Measurements from ENCODE around the gene FAM47E.

FAM47E gene

GRCh38 chr4:76267811-76268210 is 16.3 kb downstream of the FAM47E start:
- no peak overlapping the region for H3K27ac ChIP-seq
- TF ChIP-seq ZFX (IDR thresholded peaks at IDR 0.05) (no peak), CTCF (conservative IDR thresholded peaks at IDR 0.05) (no peak)

DNA sequence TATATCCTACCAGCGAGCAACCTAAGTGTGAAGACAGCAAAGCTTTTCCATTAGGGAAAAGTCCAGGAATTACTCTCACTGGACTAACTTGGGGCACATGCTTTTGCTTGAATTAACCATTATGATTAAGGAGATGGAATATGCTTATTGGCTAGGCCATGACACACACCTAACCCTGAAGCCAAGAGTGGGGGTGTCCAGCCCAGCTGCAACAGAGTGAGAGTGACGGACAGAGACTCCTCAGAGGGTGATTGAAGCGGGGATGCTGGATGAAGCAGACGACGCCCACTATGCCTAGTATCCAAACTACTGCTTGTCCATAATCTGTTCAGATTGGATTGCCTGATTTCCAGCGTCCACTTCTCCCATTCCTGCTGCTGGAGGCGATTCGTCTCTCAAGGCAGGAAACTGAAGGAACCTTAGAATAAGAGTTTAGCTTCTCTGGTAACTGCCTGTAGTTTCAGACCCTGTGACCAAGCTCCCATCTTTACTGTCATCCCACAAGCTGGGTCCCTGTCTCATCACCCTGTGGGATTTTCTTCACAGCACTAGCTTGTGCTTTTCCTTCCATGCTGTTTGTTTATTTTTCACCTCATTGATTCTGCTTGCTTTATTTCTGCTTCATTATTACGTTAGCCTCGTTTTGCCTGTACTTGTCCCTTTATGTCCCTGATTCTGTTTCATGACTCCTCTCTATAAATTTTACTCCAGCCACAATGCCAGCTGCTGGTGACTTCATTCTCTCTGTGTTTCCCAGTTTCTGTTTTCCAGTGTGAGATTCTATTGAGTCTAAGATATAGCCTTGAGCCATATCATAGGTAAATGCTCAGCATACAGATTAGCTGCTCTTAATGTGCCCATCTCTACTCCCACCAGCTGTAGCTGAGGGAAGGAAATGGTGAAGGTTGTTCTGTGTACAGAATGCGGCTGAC is 19.0 kb downstream of the FAM47E start:
- TF ChIP-seq ZFX (IDR thresholded peaks at IDR 0.05) (no peak), CTCF (conservative IDR thresholded peaks at IDR 0.05) (no peak)
- no peak overlapping the region for H3K27ac ChIP-seq

- TF ChIP-seq CTCF (conservative IDR thresholded peaks at IDR 0.05) (no peak), ZFX (IDR thresholded peaks at IDR 0.05) (no peak)
- H3K27ac ChIP-seq: no peak overlapping the region
Observed at GRCh38 chr4:76271248-76271647, 19.7 kb downstream of the FAM47E start.

DNA sequence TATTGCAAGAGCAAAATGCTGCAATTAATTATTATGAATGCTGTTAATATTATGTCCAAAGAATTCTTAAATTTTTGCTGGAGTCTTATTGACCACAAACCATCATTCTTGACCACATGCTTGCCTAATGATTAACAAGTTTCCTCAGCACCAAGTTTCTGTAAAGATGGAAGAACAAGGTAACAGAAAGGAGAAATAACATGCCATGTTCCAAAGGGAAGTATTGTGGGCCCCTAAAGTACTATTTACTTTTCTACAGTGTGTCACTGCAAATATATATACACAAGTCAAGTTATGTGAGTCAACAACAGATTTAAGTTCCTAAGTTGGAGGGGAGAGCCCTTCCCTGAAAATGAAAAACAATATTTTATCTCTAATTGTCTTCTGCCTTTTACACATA is 20.6 kb downstream of the FAM47E start:
- TF ChIP-seq ZFX (IDR thresholded peaks at IDR 0.05) (no peak), CTCF (conservative IDR thresholded peaks at IDR 0.05) (no peak)
- H3K27ac ChIP-seq: no peak overlapping the region

GRCh38 chr4:76272582-76272981 is 21.1 kb downstream of the FAM47E start:
- TF ChIP-seq ZFX (IDR thresholded peaks at IDR 0.05): no peak
- TF ChIP-seq CTCF (conservative IDR thresholded peaks at IDR 0.05): no peak
- H3K27ac ChIP-seq: no peak overlapping the region

DNA sequence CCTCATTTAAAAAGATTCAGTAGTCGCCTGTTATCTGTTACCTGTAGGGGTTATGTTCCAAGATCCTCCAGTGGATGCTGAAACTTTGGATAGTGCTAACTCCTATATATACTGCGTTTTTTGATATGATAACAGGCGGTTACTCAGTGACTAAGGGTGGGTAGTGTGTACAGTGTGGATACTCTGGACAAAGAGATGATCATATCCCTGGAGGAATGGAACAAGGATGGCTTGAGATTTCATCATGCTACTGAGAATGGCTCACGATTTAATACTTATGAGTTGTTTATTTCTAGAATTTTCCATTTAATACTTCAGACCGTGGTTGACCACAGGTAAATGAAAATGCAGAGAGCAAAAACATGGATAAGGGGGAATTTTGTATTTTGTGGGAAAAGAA is 21.5 kb downstream of the FAM47E start:
- H3K27ac ChIP-seq: no peak overlapping the region
- no peak for TF ChIP-seq CTCF (conservative IDR thresholded peaks at IDR 0.05)
- TF ChIP-seq ZFX (IDR thresholded peaks at IDR 0.05): no peak

DNA sequence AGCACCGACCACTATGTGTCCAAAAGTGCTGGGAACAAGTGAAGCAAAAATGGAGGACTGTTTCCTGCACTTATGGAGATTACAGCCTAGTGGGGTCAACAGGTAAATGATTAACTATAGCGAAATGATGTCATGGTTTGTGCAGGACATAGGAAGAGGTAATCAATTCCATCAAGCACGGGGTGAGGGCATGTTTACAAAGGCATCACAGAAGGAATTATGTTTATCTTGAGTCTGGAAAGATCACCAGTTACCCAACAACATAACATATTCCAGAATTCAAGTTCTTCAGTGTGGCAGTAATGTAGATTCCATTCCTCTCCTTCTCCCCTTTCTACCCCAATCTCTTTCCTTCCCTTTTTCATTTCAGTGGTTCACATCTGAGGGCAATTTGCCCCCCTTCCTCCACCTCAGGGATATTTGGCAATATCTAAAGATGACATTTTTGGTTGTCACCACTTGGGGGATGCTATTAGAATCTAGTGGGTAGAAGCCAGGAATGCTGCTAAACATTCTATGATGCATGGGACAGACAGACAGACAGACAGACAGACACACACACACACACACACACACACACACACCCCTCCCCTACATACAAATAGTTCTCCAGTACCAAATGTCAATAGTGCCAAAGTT is 24.1 kb downstream of the FAM47E start:
- H3K27ac ChIP-seq: no peak overlapping the region
- TF ChIP-seq ZFX (IDR thresholded peaks at IDR 0.05): no peak
- TF ChIP-seq CTCF (conservative IDR thresholded peaks at IDR 0.05): no peak

Measured in C4-2B (cell line).